K562 (cell line): Measurements from ENCODE around the gene PPT1. TPM values are rescaled to one million over a fixed set of nuclear protein-coding genes. Genes with fewer than 3 reads are reported as not detected.

Experiments
- BRD9 ChIP-seq: fragments of 450-650 bp; IDR thresholded peaks from 2 replicates; pipeline ENCODE4 v1.6.1; 2018; ENCODE audit warnings: low read depth; ENCODE audit not compliant: partially characterized antibody
- CBFB ChIP-seq: sonication (generic); formaldehyde crosslinking; IDR thresholded peaks from 2 replicates; pipeline ENCODE4 v1.4.0; 2020; ENCODE audit warnings: mild to moderate bottlenecking, missing genetic modification reagents
- FOXJ2 ChIP-seq: fragments of 200-800 bp; sonication (Bioruptor generic); IDR thresholded peaks from 2 replicates; pipeline ENCODE4 v1.6.1; 2016; ENCODE audit warnings: missing genetic modification characterization, missing compliant biosample characterization
- HOXB6 ChIP-seq: fragments of 250-450 bp; sonication (Bioruptor Pico); IDR thresholded peaks from 2 replicates; pipeline ENCODE4 v1.5.1; 2022; ENCODE audit warnings: mild to moderate bottlenecking, borderline replicate concordance
- KDM2B ChIP-seq: fragments of 250-450 bp; sonication (Bioruptor Pico); IDR thresholded peaks from 2 replicates; pipeline ENCODE4 v1.8.0; 2021; ENCODE audit warnings: mild to moderate bottlenecking, moderate library complexity
- KDM5B ChIP-seq: fragments of 200-600 bp; sonication (generic); IDR thresholded peaks from 2 replicates; pipeline ENCODE4 v1.6.1; 2012; ENCODE audit warnings: low read depth, mild to moderate bottlenecking, moderate library complexity, low read length, control low read depth, inconsistent platforms; ENCODE audit not compliant: insufficient replicate concordance
- MAFF ChIP-seq: IDR thresholded peaks from 2 replicates; pipeline ENCODE4 v1.6.1; 2012; ENCODE audit warnings: low read length, improper control_type of control experiment
- MTA3 ChIP-seq: fragments of 450-650 bp; formaldehyde crosslinking; IDR thresholded peaks from 2 replicates; pipeline ENCODE4 v1.6.1; 2017; ENCODE audit warnings: mild to moderate bottlenecking, borderline replicate concordance
- PHTF2 ChIP-seq: fragments of 250-450 bp; sonication (Bioruptor Pico); IDR thresholded peaks from 2 replicates; pipeline ENCODE4 v1.5.0; 2021; ENCODE audit warnings: mild to moderate bottlenecking
- REST ChIP-seq, 2 experiments: fragments of 450-650 bp; formaldehyde crosslinking in 1 of 2; IDR thresholded peaks; 2 replicates each; pipeline versions ENCODE4 v1.4.0 to v1.6.1; 2014 to 2020; ENCODE audit warnings: mild to moderate bottlenecking in 2 of 2, borderline replicate concordance in 1 of 2, low read depth in 1 of 2
- SMAD2 ChIP-seq: fragments of 150-350 bp; IDR thresholded peaks from 2 replicates; pipeline ENCODE4 v1.6.1; 2014; ENCODE audit warnings: low read depth, mild to moderate bottlenecking, low read length
- TCF7L2 ChIP-seq: fragments of 150-350 bp; IDR thresholded peaks from 2 replicates; pipeline ENCODE4 v1.6.1; 2016; ENCODE audit warnings: low read depth, mild to moderate bottlenecking, low read length, moderate library complexity
- TRIM25 ChIP-seq: fragments of 450-650 bp; IDR thresholded peaks from 2 replicates; pipeline ENCODE4 v1.7.0; 2016; ENCODE audit warnings: borderline replicate concordance
- ZC3H8 ChIP-seq: fragments of 450-650 bp; IDR thresholded peaks from 2 replicates; pipeline ENCODE4 v1.6.1; 2017
- ZNF79 ChIP-seq: fragments of 250-450 bp; sonication (Bioruptor Pico); IDR thresholded peaks from 2 replicates; pipeline ENCODE4 v1.4.0; 2020; ENCODE audit warnings: low read depth, mild to moderate bottlenecking, moderate library complexity
- polyA plus RNA-seq, 8 experiments: library from polyadenylated mRNA; depleted of rRNA in 4 of 8; stranded (reverse) in 5 of 8; unstranded in 3 of 8; fragments of >200 nt; fragmentation: Nextera tagmentation in 2 of 8; fragmentation: Illumina TruSeq in 1 of 8; extraction: Ambion mirVana in 2 of 8; extraction: Trizol in 1 of 8; gene quantifications; 2 replicates each; pipeline versions ENCODE4 v1.2.1 to v1.2.3, GENCODE V29; 2011 to 2014; ENCODE audit warnings: inconsistent platforms in 1 of 8, missing spikeins in 1 of 8
- total RNA-seq, 7 experiments: library from RNA; depleted of rRNA in 6 of 7; stranded (reverse); fragments of >200 nt in 6 of 7; fragmentation: Illumina TruSeq in 2 of 7; extraction: Trizol in 2 of 7; gene quantifications; 2 replicates each; pipeline versions ENCODE4 v1.2.1 to v1.2.3, GENCODE V29; 2011 to 2021; ENCODE audit warnings: low replicate concordance in 1 of 7
- TF ChIP-seq, protein P1 (sequence below): fragments of 450-650 bp; formaldehyde crosslinking; IDR thresholded peaks from 2 replicates; pipeline ENCODE4 v1.4.0; 2022; ENCODE audit warnings: mild to moderate bottlenecking, moderate library complexity

Gene PPT1
- total and polyA plus RNA-seq, 9 of the 15 experiments (the other 6 are each of a cell fraction or from before 2014, with no cell fraction given): 72.2 to 285 (median 143) TPM

DNA sequence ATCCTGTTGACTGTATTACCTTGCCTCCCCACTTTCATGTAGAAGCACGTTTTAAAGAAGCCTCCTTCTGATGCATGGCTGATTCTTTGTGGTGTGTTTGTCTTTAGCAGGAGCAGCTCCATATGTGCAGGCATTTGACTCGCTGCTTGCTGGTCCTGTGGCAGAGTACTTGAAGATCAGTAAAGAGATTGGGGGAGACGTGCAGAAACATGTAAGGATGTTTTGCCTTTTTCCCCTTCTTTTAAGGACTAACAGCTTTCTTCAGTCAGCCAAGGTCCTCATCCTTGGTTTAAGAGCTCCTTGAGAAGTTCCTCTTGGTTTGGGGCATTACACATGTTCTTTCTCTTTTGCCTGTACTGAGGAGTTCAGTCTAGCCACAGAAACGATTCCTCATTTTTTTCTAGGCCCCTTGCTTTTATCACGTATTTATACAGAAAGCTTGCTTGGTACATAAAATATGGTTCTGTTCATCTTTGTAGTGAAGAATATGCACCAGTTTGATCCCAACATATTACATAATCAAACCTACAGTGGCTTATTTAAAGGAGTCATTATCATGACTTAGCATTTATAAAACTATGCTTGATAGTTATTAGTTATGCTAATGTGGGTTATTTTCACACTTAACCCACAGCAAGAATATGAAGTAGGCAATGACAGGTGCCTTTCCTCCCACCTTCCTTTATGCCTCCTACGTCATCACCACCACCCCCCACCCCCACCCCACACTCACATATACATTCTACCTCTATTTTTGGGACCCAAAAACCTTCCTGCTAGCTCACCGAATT is 36.9 kb downstream of the PPT1 start (continued):
- TF ChIP-seq TRIM25 (no peak), FOXJ2 (no peak), KDM5B (no peak), MAFF (no peak; the same call in 1 of the 2 replicates), PHTF2 (CRISPR knock-in tag) (peak; percentile 65; the same call in 1 of the 2 replicates), HOXB6 (CRISPR knock-in tag) (no peak), SMAD2 (no peak), BRD9 (no peak), ZC3H8 (no peak), REST (IDR thresholded peaks at IDR 0.05; ENCODE audit: borderline replicate concordance) (no peak), REST (CRISPR knock-in tag; IDR thresholded peaks at IDR 0.05; ENCODE audit: low read depth) (0 out of 2 replicates have a peak, but pooled peaks have one; percentile 39), TCF7L2 (no peak), MTA3 (no peak), CBFB (CRISPR knock-in tag) (no peak), KDM2B (CRISPR knock-in tag) (0 out of 2 replicates have a peak, but pooled peaks have one; percentile 23), ZNF79 (peak; percentile 92)
- TF ChIP-seq, protein P1, sequence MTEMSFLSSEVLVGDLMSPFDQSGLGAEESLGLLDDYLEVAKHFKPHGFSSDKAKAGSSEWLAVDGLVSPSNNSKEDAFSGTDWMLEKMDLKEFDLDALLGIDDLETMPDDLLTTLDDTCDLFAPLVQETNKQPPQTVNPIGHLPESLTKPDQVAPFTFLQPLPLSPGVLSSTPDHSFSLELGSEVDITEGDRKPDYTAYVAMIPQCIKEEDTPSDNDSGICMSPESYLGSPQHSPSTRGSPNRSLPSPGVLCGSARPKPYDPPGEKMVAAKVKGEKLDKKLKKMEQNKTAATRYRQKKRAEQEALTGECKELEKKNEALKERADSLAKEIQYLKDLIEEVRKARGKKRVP: peak; percentile 69; the same call in 1 of the 2 replicates
